ENCODE measurements around the gene TREM2. TPM values are rescaled to one million over a fixed set of nuclear protein-coding genes. Genes with fewer than 3 reads are reported as not detected.
A peak's percentile ranks its signal among the peaks of the same experiment; 100 is the strongest.

Gene TREM2
- total RNA-seq, 4 donors from 2014 or later: 10.0 to 46.1 (median 14.3) TPM

GRCh38 chr6:41201764-41202173, 38.9 kb upstream of the TREM2 start:
- no peak for TF ChIP-seq CTCF (IDR thresholded peaks at IDR 0.05)
- TF ChIP-seq POLR2A (IDR thresholded peaks at IDR 0.05): no peak
- TF ChIP-seq EP300 (IDR thresholded peaks at IDR 0.05): no peak
- no peak overlapping the region for H3K27ac ChIP-seq
- H3K9me3 ChIP-seq: no peaks in the 10 kb centered on the region
- 52 to 58% methylated on average over 8 of the region's 8 CpGs for WGBS, 2 donors
- H3K4me3 ChIP-seq: no peak overlapping the region
- no peaks in the 10 kb centered on the region for H3K36me3 ChIP-seq
- peaks cover 0 to 9% (median 0%) of the 10 kb centered on the region in 4 donors for H3K4me1 ChIP-seq
- no peaks in the 10 kb centered on the region for H3K27me3 ChIP-seq
- no peak for DNase-seq (ENCODE audit: low spot score in 2 of 2)

- no peaks in the 10 kb centered on the region for H3K9me3 ChIP-seq
- H3K36me3 ChIP-seq: no peaks in the 10 kb centered on the region
- no peak for DNase-seq (ENCODE audit: low spot score in 2 of 2)
- WGBS, 2 donors: 62 to 63% methylated on average over 11 to 12 of the region's 12 CpGs
- H3K27me3 ChIP-seq: no peaks in the 10 kb centered on the region
- no peak within 1 kb of the TSS for H3K4me3 ChIP-seq
- H3K27ac ChIP-seq: peak within 1 kb of the TSS in 3 of 4 donors; percentile 17 to 76 (median 36)
- peaks cover 0 to 9% (median 0%) of the 10 kb centered on the region in 4 donors for H3K4me1 ChIP-seq
- no peak for TF ChIP-seq POLR2A (IDR thresholded peaks at IDR 0.05)
- no peak for TF ChIP-seq EP300 (IDR thresholded peaks at IDR 0.05)
- TF ChIP-seq CTCF (IDR thresholded peaks at IDR 0.05): no peak
Observed at GRCh38 chr6:41200901-41201763, 38.2 kb upstream of the TREM2 start, which contains the start of gene TREML2. TREML2 (minus strand) TSS chr6:41201149; CDS start chr6:41201008, 141 bp downstream.

GRCh38 chr6:41200296-41200900, 37.5 kb upstream of the TREM2 start:
- peak overlapping the region in 3 of 4 donors; percentile 17 to 76 (median 36) for H3K27ac ChIP-seq
- H3K4me3 ChIP-seq: no peak overlapping the region
- DNase-seq (ENCODE audit: low spot score in 2 of 2): peak in 1 of 2 donors; percentile 26
- TF ChIP-seq EP300 (IDR thresholded peaks at IDR 0.05) (peak in 1 of 2 donors; percentile 53), CTCF (IDR thresholded peaks at IDR 0.05) (no peak)
- H3K9me3 ChIP-seq: no peaks in the 10 kb centered on the region
- WGBS, 2 donors: 64 to 75% methylated on average over 2 of the region's 2 CpGs
- H3K27me3 ChIP-seq: no peaks in the 10 kb centered on the region
- H3K4me1 ChIP-seq: peaks cover 0 to 9% (median 0%) of the 10 kb centered on the region in 4 donors
- no peaks in the 10 kb centered on the region for H3K36me3 ChIP-seq

- TF ChIP-seq CTCF (IDR thresholded peaks at IDR 0.05): no peak
- no peak for TF ChIP-seq POLR2A (IDR thresholded peaks at IDR 0.05)
- TF ChIP-seq EP300 (IDR thresholded peaks at IDR 0.05): no peak
- Histone ChIP-seq H3K4me3 (no peak overlapping the region), H3K27ac (peak overlapping the region in 1 of 4 donors; percentile 76), H3K9me3 (no peaks in the 10 kb centered on the region), H3K36me3 (no peaks in the 10 kb centered on the region), H3K27me3 (no peaks in the 10 kb centered on the region), H3K4me1 (peaks cover 0 to 9% (median 0%) of the 10 kb centered on the region in 4 donors)
- DNase-seq (ENCODE audit: low spot score in 2 of 2): no peak
- WGBS, 2 donors: 87 to 90% methylated on average over 1 of the region's 1 CpG
Observed at GRCh38 chr6:41199552-41200246, 36.8 kb upstream of the TREM2 start.
